Measurements from ENCODE around the gene SERTAD1. TPM values are rescaled to one million over a fixed set of nuclear protein-coding genes. Genes with fewer than 3 reads are reported as not detected.

Gene SERTAD1
- total and polyA plus RNA-seq, 2 of the 4 experiments (the other 2 are of a cell fraction) = 21.1 to 27.4 TPM

DNA sequence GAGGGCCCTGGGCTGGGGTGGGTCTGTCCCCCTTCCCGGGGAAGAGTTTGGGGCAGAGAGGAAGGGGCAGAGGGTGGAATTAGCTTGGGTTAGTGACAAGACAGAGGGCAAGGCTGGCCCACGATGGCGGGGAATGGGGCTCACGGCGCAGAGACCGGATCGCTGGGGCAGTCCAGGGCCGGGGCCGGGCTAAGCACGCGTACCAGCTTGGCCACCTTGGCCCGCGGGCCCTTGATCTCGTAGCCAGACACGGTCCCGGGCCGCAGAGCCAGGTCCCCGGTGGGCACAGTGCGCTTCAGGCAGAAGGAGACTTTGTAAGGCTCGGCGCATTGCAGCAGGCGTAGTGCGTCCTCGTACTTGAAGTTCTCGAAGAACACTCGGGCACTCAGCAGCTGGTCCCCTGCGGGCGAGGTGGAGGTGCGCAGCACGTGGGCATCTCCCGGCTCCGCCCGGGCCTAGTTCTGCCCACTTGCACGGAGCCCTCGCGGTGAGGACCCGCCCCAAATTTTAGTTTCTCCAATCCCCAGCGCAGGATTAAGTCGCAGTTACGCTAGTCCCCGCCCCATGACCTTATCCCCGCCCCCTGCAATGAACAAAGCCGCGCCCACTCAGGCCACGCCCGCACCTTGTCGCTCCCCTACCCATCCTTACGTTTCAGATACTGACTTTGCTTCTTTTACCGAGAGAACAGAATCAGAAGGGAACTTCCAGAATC, 27.2 kb downstream of the SERTAD1 start:
- H3K27ac ChIP-seq (ENCODE audit: insufficient read depth, low read length) = no peak overlapping the region

More for the DNA sequence above, 27.2 kb downstream of the SERTAD1 start:
- no peaks in the 10 kb centered on the region for H3K9me3 ChIP-seq (ENCODE audit: control insufficient read depth, insufficient read depth, low read length)
- H2BK120ac ChIP-seq (ENCODE audit: low read depth, low read length) = no peak overlapping the region
- in situ Hi-C loops (cut with MboI; ENCODE audit: low sequenced_read_pairs) (no loop called here), dilution Hi-C loops (cut with HindIII; ENCODE audit: low sequenced_read_pairs, unreplicated experiment) (no loop called here), intact Hi-C loops (cut with micrococcal nuclease) (no loop called here)
- no peaks in the 10 kb centered on the region; the same call in 1 of the 2 replicates for H3K4me1 ChIP-seq (ENCODE audit: control insufficient read depth, insufficient read depth, low read length)
- no peak overlapping the region for H3K4me2 ChIP-seq (ENCODE audit: low read depth, low read length)
- WGBS, 2 experiments (ENCODE audit: extremely low coverage in 2 of 2, insufficient read length in 1 of 2) = 51% methylated on average over 36 of the region's 49 CpGs; no CpG with 5 or more reads in 1 of the 2 experiments
- peak overlapping the region; percentile 65 for H2AFZ ChIP-seq (replicated peaks; ENCODE audit: low read length, poor library complexity)
- no peak overlapping the region for H3K18ac ChIP-seq (ENCODE audit: low read depth, low read length)
- no peak overlapping the region for H2AK9ac ChIP-seq (replicated peaks; ENCODE audit: low read depth, low read length, poor library complexity)
- DNase-seq (no peak), ATAC-seq (ENCODE audit: low read depth) (no peak)
- no peak overlapping the region for H3K56ac ChIP-seq (ENCODE audit: extremely low read depth, insufficient read depth, low read length)
- no peak overlapping the region for H2AK5ac ChIP-seq (ENCODE audit: low read depth, low read length)
- no peaks in the 10 kb centered on the region for H3K9me1 ChIP-seq (ENCODE audit: insufficient read depth, low read length)
- peaks cover 0 to 10% of the 10 kb centered on the region in 2 experiments; a peak in 1 of 4 replicates for H3K79me1 ChIP-seq (ENCODE audit: low read depth in 1 of 2, low read length in 2 of 2)
- H2BK5ac ChIP-seq (ENCODE audit: low read depth, low read length, poor library complexity, severe bottlenecking) = no peak overlapping the region
- H3K36me3 ChIP-seq (ENCODE audit: control insufficient read depth, insufficient read depth, low read length) = no peaks in the 10 kb centered on the region
- no peaks in the 10 kb centered on the region for H3K27me3 ChIP-seq (ENCODE audit: control insufficient read depth, insufficient read depth, low read length)
- H3K9ac ChIP-seq (ENCODE audit: low read depth, low read length) = no peak overlapping the region
- no peak overlapping the region for H4K91ac ChIP-seq (ENCODE audit: insufficient read depth, low read depth, low read length)
- no peak overlapping the region for H4K5ac ChIP-seq (ENCODE audit: low read depth, low read length)
- no TSS peak for BruUV-seq (replicated peaks)
- H2BK20ac ChIP-seq (ENCODE audit: low read depth, low read length) = no peak overlapping the region
- H3K4ac ChIP-seq (ENCODE audit: low read depth, low read length) = no peak overlapping the region
- no peak overlapping the region for H3K4me3 ChIP-seq (ENCODE audit: insufficient read depth, low read depth, low read length)
- no peaks in the 10 kb centered on the region for H4K20me1 ChIP-seq (ENCODE audit: insufficient read depth, low read length)
- no peak overlapping the region for H4K8ac ChIP-seq (ENCODE audit: low read depth in 2 of 2, low read length in 2 of 2)
- H2BK15ac ChIP-seq (ENCODE audit: low read depth, low read length) = no peak overlapping the region; the same call in 2 of the 3 replicates
- CTCF ChIA-PET = no interaction called here
- POLR2A ChIA-PET (ENCODE audit: unreplicated experiment) = no interaction called here
- H3K14ac ChIP-seq (replicated peaks; ENCODE audit: low read depth, low read length) = no peak overlapping the region
- H3K23ac ChIP-seq (ENCODE audit: low read depth, low read length) = no peak overlapping the region
- TF ChIP-seq, protein P1, sequence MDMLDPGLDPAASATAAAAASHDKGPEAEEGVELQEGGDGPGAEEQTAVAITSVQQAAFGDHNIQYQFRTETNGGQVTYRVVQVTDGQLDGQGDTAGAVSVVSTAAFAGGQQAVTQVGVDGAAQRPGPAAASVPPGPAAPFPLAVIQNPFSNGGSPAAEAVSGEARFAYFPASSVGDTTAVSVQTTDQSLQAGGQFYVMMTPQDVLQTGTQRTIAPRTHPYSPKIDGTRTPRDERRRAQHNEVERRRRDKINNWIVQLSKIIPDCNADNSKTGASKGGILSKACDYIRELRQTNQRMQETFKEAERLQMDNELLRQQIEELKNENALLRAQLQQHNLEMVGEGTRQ (IDR thresholded peaks at IDR 0.05; ENCODE audit: low read depth, low read length) = no peak
- TF ChIP-seq RCOR1 (IDR thresholded peaks at IDR 0.05; ENCODE audit: insufficient replicate concordance, low read length) (no peak), MAZ (IDR thresholded peaks at IDR 0.05; ENCODE audit: borderline replicate concordance, low read depth, low read length) (no peak), BHLHE40 (IDR thresholded peaks at IDR 0.05; ENCODE audit: low read depth, low read length) (no peak), CEBPB (IDR thresholded peaks at IDR 0.05; ENCODE audit: low read depth, low read length) (no peak), NFE2L2 (IDR thresholded peaks at IDR 0.05; ENCODE audit: low read depth, low read length) (no peak)
- TF ChIP-seq, protein P2, sequence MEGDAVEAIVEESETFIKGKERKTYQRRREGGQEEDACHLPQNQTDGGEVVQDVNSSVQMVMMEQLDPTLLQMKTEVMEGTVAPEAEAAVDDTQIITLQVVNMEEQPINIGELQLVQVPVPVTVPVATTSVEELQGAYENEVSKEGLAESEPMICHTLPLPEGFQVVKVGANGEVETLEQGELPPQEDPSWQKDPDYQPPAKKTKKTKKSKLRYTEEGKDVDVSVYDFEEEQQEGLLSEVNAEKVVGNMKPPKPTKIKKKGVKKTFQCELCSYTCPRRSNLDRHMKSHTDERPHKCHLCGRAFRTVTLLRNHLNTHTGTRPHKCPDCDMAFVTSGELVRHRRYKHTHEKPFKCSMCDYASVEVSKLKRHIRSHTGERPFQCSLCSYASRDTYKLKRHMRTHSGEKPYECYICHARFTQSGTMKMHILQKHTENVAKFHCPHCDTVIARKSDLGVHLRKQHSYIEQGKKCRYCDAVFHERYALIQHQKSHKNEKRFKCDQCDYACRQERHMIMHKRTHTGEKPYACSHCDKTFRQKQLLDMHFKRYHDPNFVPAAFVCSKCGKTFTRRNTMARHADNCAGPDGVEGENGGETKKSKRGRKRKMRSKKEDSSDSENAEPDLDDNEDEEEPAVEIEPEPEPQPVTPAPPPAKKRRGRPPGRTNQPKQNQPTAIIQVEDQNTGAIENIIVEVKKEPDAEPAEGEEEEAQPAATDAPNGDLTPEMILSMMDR (conservative IDR thresholded peaks at IDR 0.05; ENCODE audit: low read depth, low read length) = no peak
- TF ChIP-seq, protein P3, sequence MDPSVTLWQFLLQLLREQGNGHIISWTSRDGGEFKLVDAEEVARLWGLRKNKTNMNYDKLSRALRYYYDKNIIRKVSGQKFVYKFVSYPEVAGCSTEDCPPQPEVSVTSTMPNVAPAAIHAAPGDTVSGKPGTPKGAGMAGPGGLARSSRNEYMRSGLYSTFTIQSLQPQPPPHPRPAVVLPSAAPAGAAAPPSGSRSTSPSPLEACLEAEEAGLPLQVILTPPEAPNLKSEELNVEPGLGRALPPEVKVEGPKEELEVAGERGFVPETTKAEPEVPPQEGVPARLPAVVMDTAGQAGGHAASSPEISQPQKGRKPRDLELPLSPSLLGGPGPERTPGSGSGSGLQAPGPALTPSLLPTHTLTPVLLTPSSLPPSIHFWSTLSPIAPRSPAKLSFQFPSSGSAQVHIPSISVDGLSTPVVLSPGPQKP (IDR thresholded peaks at IDR 0.05; ENCODE audit: borderline replicate concordance, low read depth, low read length) = no peak

All from IMR-90 (cell line).